PFSK-1 (cell line): ENCODE results near the gene LRCH1.

Experiments
- POLR2AphosphoS5 ChIP-seq: IDR thresholded peaks from 2 replicates; pipeline ENCODE4 v1.6.1; 2012; ENCODE audit warnings: low read depth, mild to moderate bottlenecking, control low read depth, low read length, moderate library complexity
- REST ChIP-seq, 2 experiments: IDR thresholded peaks; 2 replicates each; pipeline versions ENCODE4 v1.6.1 to v1.8.0; 2011 to 2012; ENCODE audit warnings: low read depth in 2 of 2, low read length in 2 of 2, control low read depth in 1 of 2, inconsistent platforms in 1 of 2, mild to moderate bottlenecking in 1 of 2, moderate library complexity in 1 of 2; ENCODE audit not compliant: insufficient read depth in 1 of 2
- SIN3A ChIP-seq: IDR thresholded peaks from 2 replicates; pipeline ENCODE4 v1.6.1; 2012; ENCODE audit warnings: mild to moderate bottlenecking, low read length, moderate library complexity, borderline replicate concordance; ENCODE audit not compliant: insufficient read depth
- TAF1 ChIP-seq: IDR thresholded peaks from 2 replicates; pipeline ENCODE4 v1.6.1; 2012; ENCODE audit warnings: low read length, control low read depth, borderline replicate concordance; ENCODE audit not compliant: insufficient read depth

DNA sequence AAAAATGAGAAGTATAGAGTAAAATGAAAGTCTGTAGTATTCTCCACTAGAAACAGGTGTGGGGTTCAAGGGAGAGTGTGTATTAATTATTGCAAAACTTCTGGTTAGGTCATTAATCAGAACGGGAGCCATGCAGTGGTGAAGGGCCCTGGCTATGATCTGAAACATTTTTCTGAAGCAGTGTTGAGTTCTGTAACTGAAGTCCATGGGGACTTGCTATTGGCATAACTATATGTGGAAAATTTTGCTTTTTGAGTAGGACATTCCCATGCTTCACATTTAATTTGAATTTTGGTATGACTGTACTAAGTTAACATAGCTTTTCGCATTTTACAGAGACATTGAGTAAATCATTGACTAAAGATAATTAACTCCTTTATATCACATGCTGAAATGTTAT is 67.5 kb downstream of the LRCH1 start:
- TF ChIP-seq POLR2AphosphoS5 (no peak), REST (IDR thresholded peaks at IDR 0.05; ENCODE audit: insufficient read depth in 1 of 2, low read depth in 2 of 2, low read length in 2 of 2) (no peak), SIN3A (no peak), TAF1 (no peak)
